CD4-positive, alpha-beta T cell (primary cell): Measurements from ENCODE around the gene GPR137. TPM values are rescaled to one million over a fixed set of nuclear protein-coding genes. Genes with fewer than 3 reads are reported as not detected.

Experiments used
- ATAC-seq: fragments of 200-7000 bp; cut with Tn5 transposase; one replicate; pipeline ENCODE4 v1.10.0; 2022; ENCODE audit warnings: mild to moderate bottlenecking; ENCODE audit not compliant: poor library complexity
- CTCF ChIA-PET: fragments of 350-600 bp; sonication (Branson Sonifier 250); formaldehyde crosslinking; loops from one replicate; lab custom pipeline; 2021; ENCODE audit warnings: antibody characterized with exemption, inconsistent platforms; lab: Charles Lee
- POLR2A ChIA-PET: fragments of 350-600 bp; sonication (Branson Sonifier 250); formaldehyde crosslinking; loops from one replicate; lab custom pipeline; 2021; ENCODE audit warnings: antibody characterized with exemption, inconsistent platforms; lab: Charles Lee
- DNase-seq, 14 experiments: peaks; one replicate each; pipeline ENCODE4 v3.0.0-alpha.2; 2013 to 2020; ENCODE audit warnings: mixed read lengths in 2 of 14
- H3K27ac ChIP-seq, 2 donors: one replicate each; pipeline versions ENCODE4 v1.5.1 to v1.7.0; 2013; ENCODE audit warnings: low read length in 2 of 2, low read depth in 1 of 2, mild to moderate bottlenecking in 1 of 2
- H3K27me3 ChIP-seq, 2 experiments: 1 replicate in 1 of 2; 2 replicates in 1 of 2; pipeline versions ENCODE4 v1.6.1 to v1.7.0; 2013; ENCODE audit warnings: low read length in 2 of 2, control low read depth in 1 of 2, mild to moderate bottlenecking in 1 of 2, moderate library complexity in 1 of 2; ENCODE audit not compliant: insufficient read depth in 2 of 2, control insufficient read depth in 1 of 2
- H3K36me3 ChIP-seq: one replicate; pipeline ENCODE4 v1.6.1; 2013; ENCODE audit warnings: low read length, control low read depth; ENCODE audit not compliant: insufficient read depth
- H3K4me1 ChIP-seq: one replicate; pipeline ENCODE4 v1.6.1; 2013; ENCODE audit warnings: low read length, control low read depth; ENCODE audit not compliant: insufficient read depth
- H3K4me3 ChIP-seq: one replicate; pipeline ENCODE4 v1.5.1; 2013; ENCODE audit warnings: mild to moderate bottlenecking, low read length, moderate library complexity
- H3K9me3 ChIP-seq, 2 experiments: 1 replicate in 1 of 2; 2 replicates in 1 of 2; pipeline versions ENCODE4 v1.6.1 to v1.7.0; 2013; ENCODE audit warnings: low read length in 2 of 2, mild to moderate bottlenecking in 2 of 2, control low read depth in 1 of 2, moderate library complexity in 1 of 2; ENCODE audit not compliant: control insufficient read depth in 1 of 2, insufficient read depth in 1 of 2
- H3K27ac Mint-ChIP-seq: one replicate; pipeline ENCODE4 v1.8.0; 2020; ENCODE audit warnings: mixed read lengths
- H3K27me3 Mint-ChIP-seq: one replicate; pipeline ENCODE4 v1.8.0; 2021; ENCODE audit warnings: mixed read lengths
- H3K36me3 Mint-ChIP-seq: one replicate; pipeline ENCODE4 v1.8.0; 2021; ENCODE audit warnings: low read depth, mixed read lengths
- H3K4me1 Mint-ChIP-seq: one replicate; pipeline ENCODE4 v1.8.0; 2021; ENCODE audit warnings: low read depth, mixed read lengths
- H3K4me3 Mint-ChIP-seq: one replicate; pipeline ENCODE4 v1.8.0; 2020; ENCODE audit warnings: mild to moderate bottlenecking, mixed read lengths
- H3K9me3 Mint-ChIP-seq: one replicate; pipeline ENCODE4 v1.8.0; 2020; ENCODE audit warnings: mixed read lengths
- CTCF ChIP-seq: fragments of 200-600 bp; IDR thresholded peaks from one replicate; pipeline ENCODE4 v1.8.0; 2022; ENCODE audit warnings: antibody characterized with exemption, mild to moderate bottlenecking
- intact Hi-C, 2 experiments: fragments of 100-400 bp; cut with DNase I in 1 of 2; cut with micrococcal nuclease in 1 of 2; formaldehyde crosslinking; loops; one replicate each; pipeline versions ENCODE4 v1.15.1 to v1.9.0; 2023 to 2025; cut with DNase I, micrococcal nuclease
- total RNA-seq, 174 experiments: library from RNA in 2 of 174; stranded (reverse) in 2 of 174; gene quantifications; one replicate each; pipeline ENCODE4 v1.2.3 and lab custom pipeline; 2021 to 2026

Gene GPR137
- total RNA-seq, 2 experiments from 2014 or later, result 13.8 to 16.6 TPM

- Mint-ChIP-seq H3K4me3 (no peak overlapping the region), H3K4me1 (no peaks in the 10 kb centered on the region), H3K27me3 (no peaks in the 10 kb centered on the region), H3K27ac (no peak overlapping the region), H3K36me3 (peaks cover 13% of the 10 kb centered on the region), H3K9me3 (no peaks in the 10 kb centered on the region)
- TF ChIP-seq CTCF, result no peak
- intact Hi-C loops, result loop anchor here in 1 of 2 experiments (10.0 kb wide), 1 partner anchor 396 kb away; no protein-coding TSS in a partner anchor
- ATAC-seq, result no peak
- no peaks in the 10 kb centered on the region for H3K27me3 ChIP-seq
- peaks cover 7% of the 10 kb centered on the region for H3K4me1 ChIP-seq
- no peak overlapping the region for H3K27ac ChIP-seq
- no peak for DNase-seq
- peaks cover 24% of the 10 kb centered on the region for H3K36me3 ChIP-seq
- CTCF ChIA-PET, result interaction anchor here (1.0 kb wide), 1 partner anchor 55 kb away, joined by 3 read pairs; no protein-coding TSS in a partner anchor
- H3K4me3 ChIP-seq, result no peak overlapping the region
- H3K9me3 ChIP-seq, result no peaks in the 10 kb centered on the region
- POLR2A ChIA-PET, result no interaction called here
Measured at GRCh38 chr11:64258946-64259532, 26.6 kb upstream of the GPR137 start.

DNA sequence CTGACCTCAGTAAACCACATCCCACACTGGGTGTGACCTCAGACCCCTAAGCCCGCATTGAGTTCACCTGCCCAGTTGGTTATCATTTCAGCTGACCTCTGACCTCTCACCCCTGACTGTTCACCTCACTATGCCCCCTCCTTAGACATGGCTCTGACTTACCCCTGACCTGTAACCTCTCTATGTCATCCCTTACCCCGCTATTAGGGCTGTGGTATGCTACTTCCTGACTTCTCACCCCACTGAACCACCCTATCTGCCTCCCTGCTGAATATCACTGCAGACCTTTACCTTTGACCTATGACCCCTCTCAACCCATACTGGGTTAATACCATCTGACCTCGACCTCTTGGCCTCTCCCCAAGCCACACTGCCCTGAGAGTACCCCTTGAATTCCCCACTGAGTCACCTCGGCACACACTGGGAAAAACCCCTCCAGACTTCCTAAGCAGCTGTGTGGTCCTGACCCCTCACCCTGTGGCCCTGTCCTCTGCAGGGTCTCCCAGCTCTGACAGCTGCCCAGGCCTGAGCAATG is 26.0 kb upstream of the GPR137 start:
- peak in 1 of 14 experiments; percentile 40 for DNase-seq
- Mint-ChIP-seq H3K27me3 (no peaks in the 10 kb centered on the region), H3K9me3 (no peaks in the 10 kb centered on the region), H3K4me3 (no peak overlapping the region), H3K4me1 (no peaks in the 10 kb centered on the region), H3K27ac (no peak overlapping the region), H3K36me3 (peaks cover 13% of the 10 kb centered on the region)
- ATAC-seq, result no peak
- no peak for TF ChIP-seq CTCF
- no peak overlapping the region for H3K27ac ChIP-seq
- intact Hi-C loops, result loop anchor here in 1 of 2 experiments (10.0 kb wide), 1 partner anchor 395 kb away; no protein-coding TSS in a partner anchor
- peaks cover 24% of the 10 kb centered on the region for H3K36me3 ChIP-seq
- H3K9me3 ChIP-seq, result no peaks in the 10 kb centered on the region
- CTCF ChIA-PET, result no interaction called here
- POLR2A ChIA-PET, result no interaction called here
- no peaks in the 10 kb centered on the region for H3K27me3 ChIP-seq
- H3K4me3 ChIP-seq, result no peak overlapping the region
- peaks cover 7% of the 10 kb centered on the region for H3K4me1 ChIP-seq

DNA sequence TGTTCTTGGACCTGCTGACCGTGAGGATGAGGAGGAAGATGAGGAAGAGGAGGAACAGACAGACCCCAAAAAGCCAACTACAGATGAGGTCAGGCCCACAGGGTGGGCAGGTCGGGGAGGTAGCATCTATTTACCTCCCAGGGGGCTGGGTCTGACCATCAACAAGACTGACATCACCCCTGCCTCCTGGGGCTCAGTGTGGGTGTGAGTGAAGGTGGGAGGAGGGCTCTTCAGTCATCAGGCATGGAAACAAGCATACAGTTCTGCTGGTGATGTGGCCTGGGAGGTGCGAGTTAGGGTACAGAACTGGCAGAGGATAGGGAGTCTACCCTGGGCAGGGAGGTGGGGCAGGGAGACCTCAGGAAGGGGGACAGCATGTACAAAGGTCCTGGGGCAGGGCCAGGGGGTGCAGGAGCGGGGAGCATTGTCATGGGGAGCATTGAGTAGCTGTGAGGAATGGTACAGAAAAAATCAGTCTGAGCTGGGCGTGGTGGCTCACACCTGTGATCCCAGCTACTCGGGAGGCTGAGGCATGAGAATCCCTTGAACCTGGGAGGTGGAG is 25.4 kb upstream of the GPR137 start:
- ChIA-PET POLR2A (no interaction called here), CTCF (no interaction called here)
- H3K27ac ChIP-seq, result no peak overlapping the region

More for the DNA sequence above, 25.4 kb upstream of the GPR137 start:
- ATAC-seq (no peak), DNase-seq (no peak)
- H3K4me3 ChIP-seq, result no peak overlapping the region
- Mint-ChIP-seq H3K4me1 (no peaks in the 10 kb centered on the region), H3K27ac (no peak overlapping the region), H3K4me3 (no peak overlapping the region), H3K9me3 (no peaks in the 10 kb centered on the region), H3K27me3 (no peaks in the 10 kb centered on the region), H3K36me3 (peaks cover 13% of the 10 kb centered on the region)
- intact Hi-C loops, result no loop called here
- H3K36me3 ChIP-seq, result peaks cover 24% of the 10 kb centered on the region
- peaks cover 7% of the 10 kb centered on the region for H3K4me1 ChIP-seq
- no peaks in the 10 kb centered on the region for H3K9me3 ChIP-seq
- H3K27me3 ChIP-seq, result no peaks in the 10 kb centered on the region
- TF ChIP-seq CTCF, result no peak
